Thyroid gland (tissue), 4 donors: ENCODE measurements around the gene BAHD1. TPM values are rescaled to one million over a fixed set of nuclear protein-coding genes. Genes with fewer than 3 reads are reported as not detected.

Experiments
- DNase-seq, 2 donors: peaks; one replicate each; pipeline ENCODE4 v3.0.0-alpha.2; 2019
- H3K27ac ChIP-seq, 3 donors: fragments of 200-600 bp; sonication (generic); 1 replicate in 2 of 3; 2 replicates in 1 of 3; pipeline ENCODE4 v1.5.1; 2016 to 2019; ENCODE audit warnings: mild to moderate bottlenecking in 1 of 3, moderate library complexity in 1 of 3
- H3K27me3 ChIP-seq: fragments of 200-600 bp; sonication (generic); one replicate; pipeline ENCODE4 v1.5.1; 2019
- H3K36me3 ChIP-seq, 2 donors: fragments of 200-600 bp; sonication (generic); one replicate each; pipeline ENCODE4 v1.5.1; 2016 to 2019
- H3K4me1 ChIP-seq, 2 donors: fragments of 200-600 bp; sonication (generic); one replicate each; pipeline ENCODE4 v1.5.1; 2017 to 2019
- H3K4me3 ChIP-seq, 3 donors: fragments of 200-600 bp; sonication (generic); replicated peaks in 1 of 3; 1 replicate in 2 of 3; 2 replicates in 1 of 3; pipeline ENCODE4 v1.5.1; 2016; ENCODE audit warnings: mild to moderate bottlenecking in 1 of 3
- H3K9me3 ChIP-seq: fragments of 200-600 bp; sonication (generic); one replicate; pipeline ENCODE4 v1.5.1; 2017
- POLR2A ChIP-seq, 2 donors: fragments of 450-650 bp; IDR thresholded peaks; one replicate each; pipeline ENCODE4 v1.6.1; 2017; ENCODE audit warnings: antibody characterized with exemption in 2 of 2, mild to moderate bottlenecking in 2 of 2, moderate library complexity in 1 of 2
- WGBS, 2 donors: methylation state at CpG; one replicate each; pipeline ENCODE4 v1.1.5; 2017; 5-methylcytosine and 5-hydroxymethylcytosine counted together
- intact Hi-C: fragments of 100-400 bp; cut with DNase I; formaldehyde crosslinking; loops from one replicate; pipeline ENCODE4 v1.15.1; 2023
- total RNA-seq, 4 donors: library from RNA; depleted of rRNA; stranded (reverse); fragments of >200 nt; gene quantifications; one replicate each; pipeline ENCODE4 v1.2.3, GENCODE V29; 2016
- TF ChIP-seq, protein P1 (sequence below), 6 experiments: fragments of 200-600 bp in 3 of 6; fragments of 450-650 bp in 3 of 6; sonication (generic) in 3 of 6; IDR thresholded peaks; one replicate each; pipeline ENCODE4 v1.5.1; 2016 to 2019; ENCODE audit warnings: antibody characterized with exemption in 6 of 6, mild to moderate bottlenecking in 2 of 6, inconsistent platforms in 1 of 6, moderate library complexity in 1 of 6

BAHD1 gene
- total RNA-seq, 4 donors from 2014 or later, result 20.0 to 50.4 (median 35.1) TPM

DNA sequence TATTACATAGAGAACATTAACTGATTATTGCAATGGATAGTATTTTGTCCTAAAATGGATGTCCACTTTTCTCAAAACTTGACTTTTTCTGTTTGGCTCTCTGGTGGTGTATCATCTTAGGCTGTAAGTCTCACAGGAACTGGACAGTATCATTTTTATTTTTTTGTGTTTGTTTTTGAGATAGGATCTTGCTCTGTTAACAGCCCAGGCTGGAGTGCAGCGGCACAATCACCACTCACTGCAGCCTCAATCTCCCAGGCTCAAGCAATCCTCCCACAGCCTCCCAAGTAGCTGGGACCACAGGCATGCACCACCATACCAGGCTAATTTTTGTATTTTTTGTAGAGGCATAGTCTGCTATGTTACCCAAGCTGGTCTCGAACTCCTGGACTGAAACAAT lies 43.2 kb downstream of the BAHD1 start:
- Histone ChIP-seq H3K4me1 (no peaks in the 10 kb centered on the region), H3K36me3 (no peaks in the 10 kb centered on the region), H3K27me3 (no peaks in the 10 kb centered on the region), H3K9me3 (no peaks in the 10 kb centered on the region), H3K4me3 (no peak overlapping the region), H3K27ac (no peak overlapping the region)
- TF ChIP-seq, protein P1, sequence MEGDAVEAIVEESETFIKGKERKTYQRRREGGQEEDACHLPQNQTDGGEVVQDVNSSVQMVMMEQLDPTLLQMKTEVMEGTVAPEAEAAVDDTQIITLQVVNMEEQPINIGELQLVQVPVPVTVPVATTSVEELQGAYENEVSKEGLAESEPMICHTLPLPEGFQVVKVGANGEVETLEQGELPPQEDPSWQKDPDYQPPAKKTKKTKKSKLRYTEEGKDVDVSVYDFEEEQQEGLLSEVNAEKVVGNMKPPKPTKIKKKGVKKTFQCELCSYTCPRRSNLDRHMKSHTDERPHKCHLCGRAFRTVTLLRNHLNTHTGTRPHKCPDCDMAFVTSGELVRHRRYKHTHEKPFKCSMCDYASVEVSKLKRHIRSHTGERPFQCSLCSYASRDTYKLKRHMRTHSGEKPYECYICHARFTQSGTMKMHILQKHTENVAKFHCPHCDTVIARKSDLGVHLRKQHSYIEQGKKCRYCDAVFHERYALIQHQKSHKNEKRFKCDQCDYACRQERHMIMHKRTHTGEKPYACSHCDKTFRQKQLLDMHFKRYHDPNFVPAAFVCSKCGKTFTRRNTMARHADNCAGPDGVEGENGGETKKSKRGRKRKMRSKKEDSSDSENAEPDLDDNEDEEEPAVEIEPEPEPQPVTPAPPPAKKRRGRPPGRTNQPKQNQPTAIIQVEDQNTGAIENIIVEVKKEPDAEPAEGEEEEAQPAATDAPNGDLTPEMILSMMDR (IDR thresholded peaks at IDR 0.05), result no peak
- intact Hi-C loops, result no loop called here
- no peak for DNase-seq
- 87 to 95% methylated on average over 2 of the region's 2 CpGs for WGBS, 2 donors

DNA sequence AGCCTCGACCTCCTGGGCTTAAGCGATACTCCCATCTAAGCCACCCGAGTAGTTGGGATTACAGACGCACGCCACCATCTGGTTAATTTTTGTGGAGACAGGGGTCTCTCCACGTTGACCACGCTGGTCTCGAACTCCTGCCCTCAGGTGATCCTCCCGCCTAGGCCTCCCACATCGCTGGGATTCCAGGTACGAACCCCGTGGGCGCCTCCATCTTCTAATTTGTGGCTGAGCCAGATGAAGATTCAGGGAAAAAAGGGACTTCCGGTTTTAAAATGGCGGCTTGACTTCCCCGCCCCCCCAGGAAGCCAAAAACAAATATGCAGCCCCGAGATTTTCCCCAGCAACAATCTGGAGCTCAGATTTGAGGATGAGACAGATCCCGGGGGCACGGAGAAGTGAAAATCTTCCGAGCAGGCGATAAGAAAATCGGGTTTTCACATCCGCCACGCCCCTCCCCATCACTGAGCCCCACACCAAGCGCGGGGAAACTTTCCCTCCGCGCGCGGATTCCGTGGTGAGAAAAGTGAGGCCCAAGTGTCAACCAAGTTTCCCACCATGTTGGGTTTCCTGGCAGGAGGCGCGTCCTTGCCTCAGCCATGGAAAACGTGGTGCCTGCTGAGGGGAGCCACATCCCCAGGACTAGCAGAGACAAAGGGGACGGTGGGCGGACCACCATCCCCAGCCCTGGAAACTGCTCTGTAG lies 45.5 kb downstream of the BAHD1 start:
- no peak overlapping the region for H3K4me3 ChIP-seq
- intact Hi-C loops, result no loop called here
- no peak for TF ChIP-seq POLR2A (IDR thresholded peaks at IDR 0.05)
- TF ChIP-seq, protein P1 (IDR thresholded peaks at IDR 0.05), result no peak
- H3K4me1 ChIP-seq, result no peaks in the 10 kb centered on the region
- no peaks in the 10 kb centered on the region for H3K9me3 ChIP-seq
- no peaks in the 10 kb centered on the region for H3K36me3 ChIP-seq
- WGBS, 2 donors, result 87 to 90% methylated on average over 36 of the region's 36 CpGs
- no peak overlapping the region for H3K27ac ChIP-seq
- no peak for DNase-seq
- H3K27me3 ChIP-seq, result no peaks in the 10 kb centered on the region

DNA sequence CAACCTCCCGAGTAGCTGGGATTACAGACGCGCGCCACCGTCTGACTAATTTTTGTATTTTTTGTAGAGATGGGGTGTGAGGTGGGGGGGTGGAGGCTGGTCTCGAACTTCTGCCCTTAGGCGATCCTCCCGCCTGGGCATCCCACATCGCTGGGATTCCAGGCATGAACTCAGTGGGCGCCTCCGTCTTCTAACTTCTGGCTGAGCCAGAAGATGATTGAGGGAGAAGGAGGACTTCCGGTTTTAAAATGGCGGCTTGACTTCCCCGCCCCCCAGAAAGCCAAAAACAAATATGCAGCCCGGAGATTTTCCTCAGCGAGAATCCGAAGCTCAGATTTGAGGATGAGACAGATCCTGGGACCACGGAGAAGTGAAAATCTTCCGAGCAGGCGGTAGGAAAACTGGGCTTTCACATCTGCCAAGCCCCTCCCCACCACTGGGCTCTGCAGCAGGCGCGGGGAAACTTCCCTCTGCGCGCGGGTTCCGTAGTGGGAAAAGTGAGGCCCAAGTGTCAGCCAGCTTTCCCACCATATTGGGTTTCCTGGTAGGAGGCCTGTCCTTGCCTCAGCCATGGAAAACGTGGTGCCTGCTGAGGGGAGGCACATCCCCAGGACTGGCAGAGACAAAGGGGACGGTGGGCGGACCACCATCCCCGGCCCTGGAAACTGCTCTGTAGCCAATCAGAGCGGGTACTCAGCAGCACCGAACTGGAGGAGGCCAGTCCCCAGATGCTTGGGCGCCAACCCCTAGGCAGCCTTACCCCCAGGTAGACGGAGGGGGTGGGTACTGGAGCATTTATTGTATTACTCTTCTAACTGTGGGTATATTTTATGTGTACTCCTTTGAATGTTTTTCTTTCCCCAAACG lies 47.3 kb downstream of the BAHD1 start:
- 92 to 93% methylated on average over 32 to 35 of the region's 35 CpGs for WGBS, 2 donors
- no peak for DNase-seq

DNA sequence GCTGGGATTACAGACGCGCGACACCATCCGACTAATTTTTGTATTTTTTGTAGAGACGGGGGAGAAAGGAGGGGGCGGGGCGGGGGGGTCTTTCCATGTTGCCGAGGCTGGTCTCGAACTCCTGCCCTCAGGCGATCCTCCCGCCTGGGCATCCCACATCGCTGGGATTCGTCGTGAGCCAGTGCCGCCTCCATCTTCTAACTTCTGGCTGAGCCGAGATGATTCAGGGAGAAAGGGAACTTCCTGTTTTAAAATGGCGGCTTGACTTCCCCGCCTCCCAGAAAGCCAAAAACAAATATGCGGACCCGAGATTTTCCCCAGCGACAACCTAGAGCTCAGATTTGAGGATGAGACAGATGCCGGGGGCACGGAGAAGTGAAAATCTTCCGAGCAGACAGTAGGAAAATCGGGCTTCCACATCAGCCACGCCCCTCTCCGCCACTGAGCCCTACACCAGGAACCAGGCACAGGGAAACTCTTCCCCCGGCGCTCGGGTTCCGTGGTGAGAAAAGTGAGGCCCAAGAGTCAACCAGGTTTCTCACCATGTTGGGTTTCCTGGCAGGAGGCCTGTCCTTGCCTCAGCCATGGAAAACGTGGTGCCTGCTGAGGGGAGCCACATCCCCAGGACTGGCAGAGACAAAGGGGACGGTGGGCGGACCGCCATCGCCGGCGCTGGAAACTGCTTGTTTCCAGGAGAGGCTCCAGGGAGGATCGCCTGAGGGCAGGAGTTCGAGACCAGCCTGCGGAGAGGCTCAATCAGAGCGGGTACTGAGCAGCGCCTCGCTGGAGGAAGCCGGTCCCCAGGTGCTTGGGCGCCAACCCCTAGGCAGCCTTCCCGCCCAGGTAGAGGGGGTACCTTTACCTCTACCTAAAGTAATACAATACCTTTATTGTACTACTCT lies 48.8 kb downstream of the BAHD1 start:
- no peak for DNase-seq
- Histone ChIP-seq H3K36me3 (no peaks in the 10 kb centered on the region), H3K9me3 (no peaks in the 10 kb centered on the region), H3K4me3 (no peak overlapping the region), H3K27ac (no peak overlapping the region), H3K27me3 (no peaks in the 10 kb centered on the region), H3K4me1 (no peaks in the 10 kb centered on the region)
- intact Hi-C loops, result no loop called here
- TF ChIP-seq, protein P1 (IDR thresholded peaks at IDR 0.05), result no peak
- 91 to 94% methylated on average over 46 to 47 of the region's 47 CpGs for WGBS, 2 donors

More for the DNA sequence above, 47.3 kb downstream of the BAHD1 start:
- H3K27me3 ChIP-seq, result no peaks in the 10 kb centered on the region
- TF ChIP-seq, protein P1 (IDR thresholded peaks at IDR 0.05), result no peak
- TF ChIP-seq POLR2A (IDR thresholded peaks at IDR 0.05), result no peak
- H3K4me3 ChIP-seq, result no peak overlapping the region
- no peaks in the 10 kb centered on the region for H3K36me3 ChIP-seq
- H3K4me1 ChIP-seq, result no peaks in the 10 kb centered on the region
- intact Hi-C loops, result no loop called here
- H3K9me3 ChIP-seq, result no peaks in the 10 kb centered on the region
- no peak overlapping the region for H3K27ac ChIP-seq
